CD4-positive, alpha-beta T cell treated with Interleukin-17A for 4 hours (primary cell): Measurements from ENCODE around the gene BBS5.
A peak's percentile ranks its signal among the peaks of the same experiment; 100 is the strongest.
"Not testable (repeated sequence)": the region's sequence is repeated elsewhere in the genome, so short reads cannot be mapped to it uniquely, and the experiment has no call there.

Experiments
- DNase-seq: peaks from one replicate; pipeline ENCODE4 v3.0.0-alpha.2; 2020; ENCODE audit warnings: mixed read lengths

BBS5 gene

DNA sequence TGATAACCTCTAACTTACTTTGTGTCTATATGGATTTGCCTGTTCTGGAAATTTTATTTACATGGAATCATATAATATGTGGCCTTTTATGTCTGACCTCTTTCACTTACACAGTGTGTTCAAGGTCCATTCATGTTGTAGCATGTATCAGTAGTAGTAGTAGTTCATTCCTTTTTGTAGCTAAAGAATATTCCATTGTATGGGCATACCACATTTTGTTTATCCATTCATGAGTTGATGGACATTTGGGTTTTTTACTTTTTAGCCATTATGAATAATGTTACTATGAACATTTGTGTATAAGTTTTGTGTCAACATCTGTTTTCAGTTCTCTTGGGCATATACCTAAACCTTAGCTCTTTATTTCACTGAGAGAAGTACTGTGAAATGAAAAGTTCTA lies 11.5 kb downstream of the BBS5 start:
- no peak for DNase-seq

DNA sequence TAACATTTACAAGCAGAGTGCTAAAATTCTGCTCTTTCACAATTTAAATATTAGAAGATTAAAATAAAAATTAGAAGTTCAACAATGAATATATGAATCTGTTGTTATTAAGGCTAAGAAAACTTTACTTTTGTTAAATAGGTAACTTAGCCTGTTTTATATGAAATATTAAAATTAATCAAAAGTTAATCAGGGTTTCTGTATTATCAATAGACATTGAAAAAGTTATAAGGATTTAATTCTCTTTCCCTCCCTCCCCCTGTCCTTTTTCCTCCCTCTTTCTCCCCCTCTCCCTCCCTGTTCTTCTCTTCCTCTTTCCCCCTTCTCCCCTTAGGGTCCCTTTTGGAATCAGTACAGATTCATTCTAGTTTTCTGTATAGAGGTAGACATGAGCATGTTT lies 12.1 kb downstream of the BBS5 start:
- no peak for DNase-seq

DNA sequence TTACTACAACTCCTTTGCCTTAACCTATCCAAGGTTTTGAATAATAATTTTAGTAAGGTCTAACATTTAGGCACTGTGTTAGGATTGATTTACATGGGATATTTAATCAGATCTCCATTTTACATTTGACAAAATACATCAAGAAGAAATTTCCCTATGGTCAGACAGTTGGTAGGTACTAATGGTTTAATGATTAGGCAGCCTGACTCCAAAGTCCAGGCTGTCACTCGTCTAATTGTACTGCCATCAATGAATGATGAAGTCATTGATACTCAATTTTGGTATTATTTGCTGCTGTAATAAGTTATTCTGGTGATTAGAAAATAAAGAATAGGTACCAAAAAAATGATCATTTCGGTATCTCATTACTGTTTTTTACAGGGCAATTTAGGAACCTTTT lies 14.1 kb downstream of the BBS5 start:
- DNase-seq, result no peak

DNA sequence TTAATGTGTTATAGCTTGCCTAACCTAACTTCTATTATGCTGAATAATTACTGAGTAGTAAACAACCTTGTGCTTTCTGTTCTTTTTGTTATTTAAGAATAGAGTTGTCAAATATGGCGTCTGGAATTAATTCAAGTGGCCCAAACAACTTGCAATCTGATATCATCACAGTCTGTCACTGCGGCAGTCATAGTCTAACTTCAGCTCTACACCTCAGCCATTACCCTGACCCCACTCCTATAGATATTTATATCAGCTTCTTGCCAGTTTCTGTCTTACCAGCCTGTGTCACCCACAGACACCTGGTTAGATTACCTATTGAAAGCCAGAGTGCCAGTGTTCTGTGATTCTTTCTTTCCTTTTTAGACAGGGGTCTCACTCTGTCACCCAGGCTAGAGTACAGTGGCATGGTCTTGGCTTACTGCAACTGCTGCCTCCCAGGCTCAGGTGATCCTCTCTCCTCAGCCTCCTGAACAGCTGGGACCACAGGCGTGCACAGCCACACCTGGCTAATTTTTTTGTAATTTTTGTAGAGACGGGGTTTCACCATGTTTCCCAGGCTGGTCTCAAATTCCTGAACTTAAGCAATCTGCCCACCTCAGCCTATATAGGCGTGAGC lies 16.1 kb downstream of the BBS5 start:
- no peak for DNase-seq

DNA sequence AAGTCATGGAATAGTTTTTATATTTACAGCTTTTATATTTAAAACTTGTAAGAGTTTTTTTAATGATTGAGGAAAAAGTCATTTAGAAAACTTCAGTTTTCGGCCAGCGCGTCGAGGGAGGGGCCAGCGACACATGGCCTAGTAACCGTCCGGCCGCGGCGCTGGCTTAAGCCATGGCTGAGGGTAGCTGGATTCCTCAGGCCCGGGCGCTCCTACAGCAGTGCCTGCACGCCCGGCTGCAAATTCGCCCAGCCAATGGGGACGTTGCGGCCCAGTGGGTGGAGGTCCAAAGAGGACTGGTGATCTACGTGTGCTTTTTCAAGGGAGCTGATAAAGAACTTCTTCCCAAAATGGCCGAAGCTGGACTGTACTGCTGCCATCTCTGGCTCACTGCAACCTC lies 25.4 kb downstream of the BBS5 start:
- no peak for DNase-seq

GRCh38 chr2:169507698-169508097 lies 28.4 kb downstream of the BBS5 start:
- DNase-seq, result no peak

DNA sequence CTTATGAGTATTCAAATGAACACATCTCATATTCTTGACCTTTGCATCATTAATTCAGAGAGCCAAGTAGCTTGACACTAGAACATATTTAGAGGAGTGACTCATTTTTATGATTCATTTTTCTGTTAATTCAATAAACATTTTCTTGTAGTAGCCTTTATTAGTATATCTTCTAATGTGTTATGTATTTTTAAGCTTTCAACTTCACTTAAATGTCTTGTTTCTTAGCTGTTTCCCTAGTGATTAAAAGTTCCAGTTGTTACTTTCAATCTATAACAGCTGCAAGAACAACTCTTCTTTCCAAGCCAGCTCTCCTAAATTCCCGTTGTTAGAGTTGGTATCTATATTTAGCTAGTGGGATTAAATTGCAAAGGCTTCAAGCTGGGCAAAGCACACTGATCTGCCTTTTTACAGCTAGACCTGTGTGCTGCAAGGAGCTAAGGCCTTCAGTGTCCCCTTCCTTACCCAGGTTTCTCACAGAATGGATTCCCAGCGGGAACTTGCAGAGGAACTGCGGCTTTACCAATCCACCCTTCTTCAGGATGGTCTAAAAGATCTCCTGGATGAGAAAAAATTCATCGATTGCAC lies 30.1 kb downstream of the BBS5 start, which contains the start of gene KLHL41:
Gene KLHL41 (plus strand): TSS at position 405 of the 588 bp plus-strand sequence. CDS start 77 bp downstream, at position 482.
- DNase-seq, result no peak

DNA sequence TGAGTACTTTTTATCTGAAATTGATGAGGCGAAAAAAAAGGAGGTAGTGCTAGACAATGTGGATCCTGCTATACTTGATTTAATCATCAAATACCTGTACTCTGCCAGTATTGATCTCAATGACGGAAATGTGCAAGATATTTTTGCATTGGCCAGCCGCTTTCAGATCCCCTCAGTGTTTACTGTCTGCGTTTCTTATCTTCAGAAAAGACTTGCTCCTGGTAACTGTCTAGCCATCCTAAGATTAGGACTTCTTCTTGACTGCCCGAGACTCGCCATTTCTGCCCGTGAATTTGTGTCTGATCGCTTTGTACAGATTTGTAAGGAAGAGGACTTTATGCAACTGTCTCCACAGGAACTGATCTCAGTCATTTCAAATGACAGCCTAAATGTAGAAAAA lies 30.7 kb downstream of the BBS5 start:
- no peak for DNase-seq

DNA sequence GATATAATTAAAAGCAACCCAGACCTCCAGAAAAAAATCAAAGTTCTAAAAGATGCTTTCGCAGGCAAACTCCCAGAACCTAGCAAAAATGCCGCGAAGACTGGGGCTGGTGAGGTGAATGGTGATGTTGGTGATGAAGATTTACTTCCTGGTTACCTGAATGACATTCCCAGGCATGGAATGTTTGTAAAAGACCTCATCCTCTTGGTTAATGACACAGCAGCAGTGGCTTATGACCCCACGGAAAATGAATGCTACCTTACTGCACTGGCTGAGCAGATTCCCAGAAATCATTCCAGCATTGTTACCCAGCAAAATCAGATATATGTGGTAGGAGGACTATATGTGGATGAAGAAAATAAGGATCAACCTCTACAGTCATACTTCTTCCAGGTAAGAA lies 31.2 kb downstream of the BBS5 start:
- DNase-seq, result no peak

- no peak for DNase-seq
Measured at GRCh38 chr2:169511818-169512217, 32.5 kb downstream of the BBS5 start.

DNA sequence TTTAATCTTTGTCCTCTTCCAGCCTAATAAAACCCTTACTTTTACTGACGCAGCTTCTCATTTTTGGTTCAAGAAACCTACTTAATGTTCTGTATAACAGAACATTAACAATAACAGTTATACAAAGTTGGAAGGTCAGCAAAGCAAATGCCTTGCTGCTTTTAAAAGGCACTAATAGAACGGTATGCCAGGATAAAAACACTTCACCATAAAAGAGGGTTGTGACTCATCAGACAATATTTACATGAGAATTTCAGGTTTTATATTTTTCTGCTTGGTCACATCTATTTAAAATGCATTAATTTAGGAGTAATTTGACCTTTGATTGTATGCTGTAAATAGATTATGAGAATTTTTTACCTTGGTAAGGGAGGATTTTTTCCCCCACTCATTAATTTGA lies 33.2 kb downstream of the BBS5 start:
- no peak for DNase-seq

GRCh38 chr2:169513094-169513493 lies 33.8 kb downstream of the BBS5 start:
- DNase-seq, result no peak

DNA sequence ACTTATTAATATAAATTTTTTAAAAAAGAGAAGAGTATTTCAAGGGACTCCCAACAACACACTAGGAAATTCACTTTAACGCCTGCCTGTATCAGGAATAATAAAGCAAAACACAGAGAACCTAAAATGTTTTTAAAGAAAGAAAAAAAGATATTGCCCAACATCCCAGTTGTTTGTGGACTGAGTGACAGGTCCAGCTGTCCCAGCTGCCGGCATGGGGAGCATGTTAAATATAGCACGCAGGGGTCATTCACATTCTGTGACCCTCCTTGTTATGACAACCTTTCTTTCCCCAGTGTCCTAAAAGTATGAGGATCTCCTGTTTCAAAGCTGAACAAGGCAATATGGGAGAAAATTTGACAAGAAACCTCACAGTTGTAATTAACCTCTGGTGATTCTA lies 34.6 kb downstream of the BBS5 start:
- no peak for DNase-seq

GRCh38 chr2:169514758-169515157 lies 35.5 kb downstream of the BBS5 start:
- not testable (repeated sequence) for DNase-seq

GRCh38 chr2:169516488-169516995 lies 37.2 kb downstream of the BBS5 start:
- DNase-seq, result not testable (repeated sequence)

- no peak for DNase-seq
Measured at GRCh38 chr2:169520896-169521295, 41.6 kb downstream of the BBS5 start.

- DNase-seq, result no peak
Measured at GRCh38 chr2:169523681-169524080, 44.4 kb downstream of the BBS5 start.

GRCh38 chr2:169525434-169525833 lies 46.1 kb downstream of the BBS5 start:
- no peak for DNase-seq

DNA sequence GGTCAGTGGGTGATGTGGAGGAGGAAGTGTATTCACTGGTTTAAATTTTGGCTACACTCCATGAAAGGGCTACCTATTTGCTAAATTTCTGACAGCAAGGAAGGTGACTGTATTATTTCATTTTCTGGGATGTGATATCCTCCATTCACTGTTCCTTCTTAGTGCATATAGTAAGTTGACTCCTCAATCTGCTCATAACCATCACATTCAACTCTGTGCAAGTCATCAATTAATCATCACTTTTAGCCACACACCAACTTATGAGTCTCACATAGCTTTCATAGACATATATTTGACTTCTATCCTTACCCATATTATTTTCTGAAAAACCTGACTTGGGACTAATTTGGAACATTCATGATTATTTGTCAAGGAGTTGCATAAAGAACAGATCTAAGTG lies 47.2 kb downstream of the BBS5 start:
- DNase-seq, result no peak

- peak; percentile 79 for DNase-seq
Measured at GRCh38 chr2:169528271-169528701, 49.0 kb downstream of the BBS5 start.

DNA sequence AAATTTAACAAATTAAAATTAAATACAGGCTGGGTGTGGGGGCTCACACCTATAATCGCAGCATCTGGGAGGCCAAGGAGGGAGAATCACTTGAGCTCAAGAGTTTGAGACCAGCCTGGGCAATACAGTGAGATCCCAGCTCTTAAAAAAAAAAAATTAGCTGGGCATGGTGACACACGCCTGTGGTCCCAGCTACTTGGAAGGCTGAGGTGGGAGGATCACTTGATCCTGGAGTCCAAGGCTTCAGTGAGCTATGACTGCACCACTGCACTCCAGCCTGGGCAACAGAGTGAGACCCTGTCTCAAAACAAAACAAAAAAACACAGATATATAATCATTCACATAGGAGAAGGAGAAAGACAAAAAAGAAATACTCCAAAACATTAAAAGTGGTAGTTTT lies 60.2 kb downstream of the BBS5 start:
- DNase-seq, result not testable (repeated sequence)

- DNase-seq, result no peak
Measured at GRCh38 chr2:169540146-169540545, 60.9 kb downstream of the BBS5 start.

GRCh38 chr2:169542433-169542832 lies 63.1 kb downstream of the BBS5 start:
- DNase-seq, result no peak

DNA sequence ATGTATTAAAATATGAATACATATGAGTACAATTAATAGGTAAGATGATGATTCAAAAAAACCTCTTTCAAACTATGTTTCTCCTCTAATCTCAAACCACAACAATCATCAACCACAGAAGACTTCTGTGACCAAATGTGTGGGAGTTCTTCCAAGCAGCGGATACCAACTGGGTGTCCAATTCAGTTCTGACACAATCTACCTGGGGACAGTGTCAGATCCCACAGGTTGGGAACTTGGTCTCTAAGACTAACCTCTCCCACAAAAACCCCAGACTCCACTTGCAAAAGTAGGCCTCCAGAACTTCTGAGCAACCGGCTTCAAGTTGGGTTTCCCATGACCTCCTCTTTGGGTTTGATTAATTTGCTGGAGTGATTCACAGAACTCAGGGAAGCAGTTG lies 67.5 kb downstream of the BBS5 start:
- DNase-seq, result no peak
